Measurements from ENCODE around the gene PPHLN1.

The PPHLN1 gene

DNA sequence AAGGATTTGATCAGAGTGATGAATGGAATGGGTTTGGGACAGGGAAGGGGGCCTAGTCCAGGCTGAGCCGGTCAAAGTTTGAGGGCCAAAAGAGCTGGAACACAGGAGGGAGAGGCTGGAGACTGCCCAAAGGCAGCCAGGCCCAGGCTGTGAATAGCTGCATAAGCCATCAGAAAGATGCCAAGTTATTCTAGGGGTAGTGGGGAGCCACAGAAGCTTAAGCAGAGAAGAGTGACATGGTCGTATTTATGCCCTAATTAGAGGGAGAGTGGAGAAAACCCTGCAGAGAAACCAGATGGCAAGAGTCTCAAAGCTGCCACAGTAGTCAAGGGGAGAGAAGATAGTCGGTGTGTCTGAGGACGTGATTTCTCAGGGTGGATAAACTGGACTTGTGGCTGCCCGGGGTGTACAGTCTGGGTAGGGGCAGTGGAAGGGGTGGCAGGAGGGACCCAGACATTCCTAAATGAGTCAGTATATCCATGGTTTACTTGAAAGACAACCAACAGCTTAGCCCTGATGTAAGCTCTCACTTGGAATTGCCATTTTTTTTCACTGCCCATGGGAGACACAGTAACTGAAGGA is 164.4 kb downstream of the PPHLN1 start:
- H3K4me3 ChIP-seq (ENCODE audit: low read depth, low read length): no peak overlapping the region
- TF ChIP-seq, protein P1, sequence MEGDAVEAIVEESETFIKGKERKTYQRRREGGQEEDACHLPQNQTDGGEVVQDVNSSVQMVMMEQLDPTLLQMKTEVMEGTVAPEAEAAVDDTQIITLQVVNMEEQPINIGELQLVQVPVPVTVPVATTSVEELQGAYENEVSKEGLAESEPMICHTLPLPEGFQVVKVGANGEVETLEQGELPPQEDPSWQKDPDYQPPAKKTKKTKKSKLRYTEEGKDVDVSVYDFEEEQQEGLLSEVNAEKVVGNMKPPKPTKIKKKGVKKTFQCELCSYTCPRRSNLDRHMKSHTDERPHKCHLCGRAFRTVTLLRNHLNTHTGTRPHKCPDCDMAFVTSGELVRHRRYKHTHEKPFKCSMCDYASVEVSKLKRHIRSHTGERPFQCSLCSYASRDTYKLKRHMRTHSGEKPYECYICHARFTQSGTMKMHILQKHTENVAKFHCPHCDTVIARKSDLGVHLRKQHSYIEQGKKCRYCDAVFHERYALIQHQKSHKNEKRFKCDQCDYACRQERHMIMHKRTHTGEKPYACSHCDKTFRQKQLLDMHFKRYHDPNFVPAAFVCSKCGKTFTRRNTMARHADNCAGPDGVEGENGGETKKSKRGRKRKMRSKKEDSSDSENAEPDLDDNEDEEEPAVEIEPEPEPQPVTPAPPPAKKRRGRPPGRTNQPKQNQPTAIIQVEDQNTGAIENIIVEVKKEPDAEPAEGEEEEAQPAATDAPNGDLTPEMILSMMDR (IDR thresholded peaks at IDR 0.05; ENCODE audit: borderline replicate concordance, insufficient read depth, low read depth, low read length): no peak

Measured in GM12875 (cell line).